Cerebellar cortex (tissue), 1 donor: ENCODE measurements around the gene SH2D2A.

Experiments used
- DNase-seq: peaks from one replicate; pipeline ENCODE4 v3.0.0-alpha.2; 2015; ENCODE audit warnings: low spot score

The SH2D2A gene

GRCh38 chr1:156847591-156848460, 31.2 kb upstream of the SH2D2A start:
- no peak for DNase-seq

GRCh38 chr1:156846643-156847042, 30.0 kb upstream of the SH2D2A start:
- DNase-seq = no peak

DNA sequence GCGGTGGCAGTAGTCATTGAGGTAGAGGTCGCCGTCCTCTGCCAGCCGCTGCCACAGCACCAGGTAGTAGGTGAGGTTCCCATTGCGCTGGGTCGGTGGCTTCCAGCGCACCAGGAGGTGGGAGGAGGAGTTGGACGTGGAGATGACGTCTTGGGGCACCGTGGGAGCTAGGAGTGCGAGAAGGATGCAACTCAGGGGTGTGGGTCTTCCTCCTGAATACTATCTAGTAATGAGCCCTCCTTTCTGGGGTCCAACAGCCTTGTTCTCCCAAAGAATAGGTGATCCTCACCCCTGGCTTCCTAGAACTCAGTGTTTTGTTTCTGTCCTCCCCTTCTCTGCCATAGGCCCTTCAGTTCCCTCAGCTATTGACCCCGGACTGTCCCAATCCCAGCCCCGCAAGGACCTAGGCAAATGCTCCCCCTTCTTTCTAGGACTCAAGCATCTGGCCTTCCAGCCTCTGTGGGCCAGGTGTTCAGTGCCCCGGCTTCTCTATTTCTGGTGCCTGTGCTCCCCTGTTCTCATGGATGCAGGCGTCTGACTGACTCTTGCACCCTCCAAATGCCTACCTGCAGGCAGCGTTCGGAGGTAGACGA, 29.4 kb upstream of the SH2D2A start:
- DNase-seq = no peak

GRCh38 chr1:156845055-156845952, 28.7 kb upstream of the SH2D2A start:
- no peak for DNase-seq

DNA sequence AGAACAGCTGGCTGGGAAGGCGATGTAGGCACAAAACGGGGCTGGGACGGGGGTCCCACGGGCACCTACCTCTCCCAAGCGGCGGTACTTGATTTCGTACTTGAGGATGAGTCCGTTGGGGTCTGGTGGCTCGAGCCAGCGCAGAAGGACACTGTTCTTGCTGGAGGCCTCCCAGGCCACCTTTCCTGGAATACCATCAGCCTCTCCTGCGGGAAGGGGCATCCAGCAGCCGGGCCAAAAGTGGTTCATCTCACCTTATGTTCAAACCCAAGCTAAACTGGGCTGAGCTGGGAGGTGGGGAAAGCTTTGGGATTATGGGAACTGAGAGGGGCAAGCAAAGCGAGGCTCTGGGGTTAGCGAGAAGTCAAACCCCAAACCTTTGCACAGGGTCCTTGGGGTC, 28.0 kb upstream of the SH2D2A start:
- DNase-seq = no peak

DNA sequence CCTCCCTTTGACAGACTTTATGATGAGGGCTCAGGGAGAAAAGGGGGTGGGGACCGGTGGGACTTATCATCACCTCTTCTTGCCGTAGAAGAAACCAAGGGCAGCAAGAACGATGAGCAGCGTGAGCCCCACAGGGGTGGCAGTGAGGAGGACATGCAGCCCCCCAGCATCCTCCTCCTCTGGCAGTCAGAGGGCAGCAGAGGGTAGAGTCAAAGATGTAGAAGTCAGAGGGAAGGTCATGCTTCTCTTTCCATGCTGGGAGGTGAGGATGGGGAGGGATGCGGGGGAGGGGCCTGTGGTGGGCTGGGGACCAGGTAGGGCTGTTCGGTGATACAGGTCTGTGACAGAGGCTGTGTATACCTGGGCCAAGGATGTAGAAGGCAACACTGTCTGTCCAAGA, 27.5 kb upstream of the SH2D2A start:
- no peak for DNase-seq

DNA sequence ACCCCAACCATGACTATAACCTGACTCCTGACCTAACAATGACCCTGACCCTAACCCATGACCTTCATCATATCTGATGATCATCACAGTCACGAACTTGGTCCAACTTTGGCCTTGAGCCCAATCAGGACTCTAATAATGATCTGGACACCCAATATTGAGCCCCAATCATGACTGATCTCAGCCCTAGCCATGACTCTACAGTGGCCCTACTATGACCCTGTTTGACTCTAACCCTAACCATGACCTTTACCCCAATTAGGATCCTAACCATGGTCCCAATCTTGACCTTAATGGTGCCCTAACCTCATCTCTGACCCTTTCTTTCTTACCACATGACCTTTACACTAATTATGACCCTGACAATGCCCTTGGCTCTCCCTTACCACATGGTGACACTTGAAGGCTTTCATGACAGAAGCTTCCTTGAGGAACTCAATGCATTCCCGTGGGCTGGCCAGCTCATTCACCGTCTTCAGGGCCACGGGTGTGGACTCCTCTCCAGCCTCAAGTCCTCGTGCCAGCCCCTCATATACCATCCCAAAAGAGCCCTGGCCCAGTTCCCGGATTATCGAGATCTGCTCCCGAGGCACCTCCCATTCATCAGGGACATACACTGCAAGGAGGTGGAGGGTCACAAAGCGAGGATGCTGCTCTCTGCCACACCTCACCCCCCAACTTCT, 26.1 kb upstream of the SH2D2A start:
- no peak for DNase-seq

DNA sequence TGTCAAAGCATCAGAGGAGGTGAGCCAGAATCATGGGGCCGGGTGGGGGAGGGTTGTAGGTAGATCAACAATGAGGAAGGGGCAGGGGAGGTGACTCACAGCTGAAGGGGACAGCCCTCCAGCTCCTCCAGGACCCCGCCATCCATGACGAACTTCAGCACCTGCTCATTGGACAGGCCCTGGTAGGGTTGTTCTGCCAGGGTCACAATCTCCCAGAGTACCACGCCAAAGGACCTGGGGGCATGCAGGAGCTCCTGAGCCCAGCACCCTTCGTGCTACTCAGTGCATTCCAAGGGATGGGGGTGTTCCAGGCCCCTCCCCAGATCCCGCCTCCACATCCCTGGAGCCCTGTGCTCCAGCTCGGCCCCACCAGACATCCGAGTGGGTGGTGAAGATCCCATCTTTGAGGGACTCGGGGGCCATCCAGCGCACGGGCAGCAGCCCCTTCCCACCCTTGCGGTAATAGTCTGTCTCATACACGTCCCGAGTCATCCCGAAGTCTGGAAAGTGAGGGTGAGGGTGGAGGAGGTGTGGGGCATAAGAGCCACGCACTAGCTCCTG, 24.7 kb upstream of the SH2D2A start:
- no peak for DNase-seq

DNA sequence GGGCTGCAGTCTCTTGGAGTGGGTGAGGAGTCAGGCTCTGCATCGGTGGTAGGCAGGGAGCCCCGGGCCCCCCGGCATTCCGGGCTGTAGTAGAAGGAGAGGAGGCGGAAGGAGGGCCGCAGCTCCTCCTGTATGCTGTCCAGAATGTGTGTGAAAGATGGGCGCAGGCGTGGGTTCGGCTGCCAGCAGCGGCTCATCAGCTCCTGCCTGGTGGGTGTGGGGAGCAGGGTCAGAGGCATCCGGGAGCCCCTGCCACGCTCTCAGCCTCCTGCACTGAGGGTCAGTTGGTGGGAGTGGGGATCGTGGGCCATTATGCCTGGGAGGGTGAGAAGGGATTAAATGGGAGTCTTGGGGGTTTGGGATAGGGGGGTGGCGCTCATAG, 24.2 kb upstream of the SH2D2A start:
- DNase-seq = no peak

GRCh38 chr1:156840186-156840897, 23.7 kb upstream of the SH2D2A start:
- no peak for DNase-seq

DNA sequence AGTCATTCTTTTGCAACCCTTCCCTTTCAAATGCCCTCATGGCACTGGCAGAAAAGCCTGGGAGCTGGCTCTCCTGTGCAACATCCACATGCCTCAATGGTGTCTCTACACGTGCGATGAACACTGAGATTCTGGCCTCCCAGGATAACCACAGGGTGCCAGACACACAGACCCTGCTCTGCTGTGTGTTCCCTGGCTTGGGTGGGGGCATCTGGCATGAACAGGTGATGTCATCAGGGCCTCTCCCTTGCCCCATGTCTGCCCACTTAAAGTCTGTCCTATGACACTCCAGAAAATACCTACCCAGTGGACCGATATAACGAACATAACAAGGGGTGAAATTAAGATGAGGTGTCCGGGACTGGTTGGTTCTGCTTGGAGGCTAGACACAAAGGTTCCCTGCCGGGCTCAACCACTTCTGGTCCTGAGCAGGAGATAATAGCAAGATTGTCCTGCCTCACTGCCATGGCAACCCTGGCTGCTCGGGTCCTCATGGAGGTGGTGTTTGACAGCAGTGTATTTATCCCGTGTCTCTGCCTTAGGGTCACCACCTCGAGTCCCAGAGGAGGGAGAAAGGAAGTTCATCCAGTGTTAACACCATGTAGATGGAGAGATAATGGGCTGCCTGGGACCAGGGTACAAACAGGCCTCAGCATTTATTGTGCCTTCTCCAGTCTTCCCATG, 22.9 kb upstream of the SH2D2A start:
- no peak for DNase-seq

GRCh38 chr1:156838972-156839371, 22.3 kb upstream of the SH2D2A start:
- peak; percentile 26 for DNase-seq

DNA sequence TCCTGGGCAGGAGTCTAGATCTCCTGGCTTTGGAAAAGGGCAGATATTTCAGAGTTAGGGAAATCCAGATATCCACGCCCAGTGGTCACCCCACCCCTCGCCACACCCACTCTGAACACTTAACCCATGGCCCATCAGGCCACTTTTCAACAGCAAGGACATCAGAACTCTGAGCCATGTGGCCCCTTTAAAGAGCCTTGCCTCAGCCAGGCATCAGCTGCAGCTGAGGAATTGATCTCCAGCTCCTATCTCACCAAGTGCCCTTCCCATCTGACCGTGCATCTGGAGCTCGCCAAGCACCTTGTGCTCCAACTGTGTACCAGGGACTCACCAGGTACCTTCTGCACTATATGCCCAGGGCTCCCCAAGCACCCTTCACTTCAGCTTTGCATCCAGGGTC, 20.2 kb upstream of the SH2D2A start:
- no peak for DNase-seq

- DNase-seq = no peak
Measured at GRCh38 chr1:156836041-156836654, 19.5 kb upstream of the SH2D2A start.

- no peak for DNase-seq
Measured at GRCh38 chr1:156834322-156834721, 17.7 kb upstream of the SH2D2A start.

DNA sequence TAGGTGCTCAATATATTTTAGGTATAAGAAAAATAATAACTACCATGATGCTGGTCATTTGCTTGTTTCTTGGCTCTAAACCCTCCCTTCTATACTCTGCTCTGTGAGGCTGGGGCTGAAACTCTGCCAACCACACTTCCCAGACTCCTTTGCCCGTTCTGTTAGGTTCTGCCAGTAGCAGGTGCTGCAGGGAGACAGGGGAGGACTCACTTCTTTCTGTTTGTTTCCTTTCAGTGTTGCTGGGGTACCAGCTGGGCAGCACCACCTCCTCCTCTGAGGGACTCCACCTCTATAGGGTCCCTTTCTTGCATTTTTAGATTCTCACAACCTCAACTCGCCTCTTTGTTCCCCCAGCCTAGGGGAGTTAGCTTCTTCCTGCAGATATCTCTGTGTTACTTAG, 17.0 kb upstream of the SH2D2A start:
- DNase-seq = no peak

DNA sequence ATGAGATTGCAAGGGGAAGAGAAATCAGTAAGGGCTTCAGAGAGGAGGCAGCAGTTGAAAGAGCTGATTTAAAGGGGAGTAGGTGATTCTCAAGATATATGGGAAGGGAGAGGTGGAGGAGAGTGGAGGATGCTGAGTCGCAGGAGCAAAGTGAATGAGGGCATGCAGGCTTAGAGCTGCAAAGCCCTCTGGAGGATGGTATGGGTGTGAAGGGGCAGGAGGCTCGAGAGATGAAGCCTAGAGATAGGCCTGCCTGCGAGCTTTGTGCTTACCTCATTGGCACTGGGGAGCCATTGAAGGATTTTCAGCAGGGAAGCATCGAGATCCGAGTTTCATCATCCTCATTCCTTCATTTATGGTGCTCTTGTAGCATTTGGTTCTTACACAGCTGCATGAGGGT, 15.8 kb upstream of the SH2D2A start:
- DNase-seq = no peak

DNA sequence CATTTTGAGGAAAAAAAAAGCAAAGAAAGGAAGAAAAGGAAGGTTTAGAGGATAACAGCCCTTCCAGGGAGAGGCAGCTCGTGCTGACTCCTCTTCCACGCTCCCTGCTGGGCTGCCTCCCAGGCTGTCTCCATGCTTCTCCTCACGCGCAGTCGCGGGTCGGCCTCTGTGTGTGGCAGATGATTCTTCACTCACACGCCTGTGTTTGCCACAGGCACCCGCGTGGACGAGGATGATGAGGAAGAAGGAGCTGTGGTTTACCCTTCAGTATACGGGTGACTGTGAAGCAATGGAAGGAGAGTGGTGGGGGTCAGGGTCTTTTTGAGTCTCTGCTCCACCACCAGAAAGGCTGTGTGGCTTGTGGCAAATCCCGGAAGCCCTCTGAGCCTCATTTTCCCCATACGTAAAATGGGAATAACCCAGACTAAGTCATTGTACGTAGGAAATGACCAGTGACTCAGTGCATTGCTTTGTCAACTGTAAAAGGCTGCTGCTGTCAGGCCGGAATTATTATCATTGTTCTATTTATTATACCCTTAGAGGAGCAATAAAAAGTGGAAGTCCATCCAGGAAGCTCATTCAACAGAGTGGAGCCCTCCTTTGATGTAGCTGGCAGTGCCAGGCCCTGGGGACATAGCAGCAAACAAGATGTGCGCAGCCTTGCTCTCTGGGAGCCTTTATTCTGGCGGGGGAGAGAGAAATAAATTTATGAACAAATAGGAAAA, 11.9 kb upstream of the SH2D2A start:
- no peak for DNase-seq

GRCh38 chr1:156826630-156827029, 10.0 kb upstream of the SH2D2A start:
- DNase-seq = no peak
